GM23338 (cell line): Measurements from ENCODE around the gene PRRX1. TPM values are rescaled to one million over a fixed set of nuclear protein-coding genes. Genes with fewer than 3 reads are reported as not detected.

Experiments
- ATAC-seq: fragments of 200-7000 bp; cut with Tn5 transposase; 3 replicates; pipeline ENCODE4 v1.9.1; 2020
- DNase-seq: peaks from one replicate; pipeline ENCODE4 v3.0.0-alpha.2; 2015; ENCODE audit warnings: low spot score
- H2AFZ ChIP-seq: fragments of 200-600 bp; sonication (generic); 2 replicates; pipeline ENCODE4 v1.8.0; 2016; ENCODE audit warnings: antibody characterized with exemption, mild to moderate bottlenecking, moderate library complexity
- H3F3A ChIP-seq: fragments of 200-600 bp; sonication (generic); replicated peaks from 2 replicates; pipeline ENCODE4 v1.8.0; 2017; ENCODE audit warnings: antibody characterized with exemption, mixed run types, low read depth
- H3K27ac ChIP-seq: fragments of 200-600 bp; sonication (generic); 2 replicates; pipeline ENCODE4 v1.6.1; 2016; ENCODE audit warnings: low read depth
- H3K27me3 ChIP-seq: fragments of 200-600 bp; sonication (generic); 2 replicates; pipeline ENCODE4 v1.8.0; 2016; ENCODE audit warnings: mild to moderate bottlenecking, mixed run types, moderate library complexity; ENCODE audit not compliant: insufficient read depth
- H3K36me3 ChIP-seq: fragments of 200-600 bp; sonication (generic); 2 replicates; pipeline ENCODE4 v1.8.0; 2016; ENCODE audit warnings: mild to moderate bottlenecking; ENCODE audit not compliant: insufficient read depth
- H3K4me1 ChIP-seq: fragments of 200-600 bp; sonication (generic); 2 replicates; pipeline ENCODE4 v1.8.0; 2016; ENCODE audit warnings: mild to moderate bottlenecking, moderate library complexity; ENCODE audit not compliant: insufficient read depth
- H3K4me2 ChIP-seq: fragments of 200-600 bp; sonication (generic); 2 replicates; pipeline ENCODE4 v1.7.1; 2017; ENCODE audit warnings: mixed run types
- H3K4me3 ChIP-seq: fragments of 200-600 bp; sonication (generic); 2 replicates; pipeline ENCODE4 v1.6.1; 2016; ENCODE audit warnings: mixed run types
- H3K79me2 ChIP-seq: fragments of 200-600 bp; sonication (generic); replicated peaks from 2 replicates; pipeline ENCODE4 v1.8.0; 2017; ENCODE audit warnings: mild to moderate bottlenecking; ENCODE audit not compliant: insufficient read depth
- H3K9me2 ChIP-seq: fragments of 200-600 bp; sonication (generic); 2 replicates; pipeline ENCODE4 v1.8.0; 2017; ENCODE audit not compliant: insufficient read depth
- H4K20me1 ChIP-seq: fragments of 200-600 bp; sonication (generic); replicated peaks from 2 replicates; pipeline ENCODE4 v1.8.0; 2017; ENCODE audit warnings: mild to moderate bottlenecking; ENCODE audit not compliant: insufficient read depth
- H3K27ac Mint-ChIP-seq: 2 replicates; pipeline ENCODE4 v1.8.0; 2020; ENCODE audit warnings: inconsistent platforms, mild to moderate bottlenecking, moderate library complexity, mixed read lengths
- H3K27me3 Mint-ChIP-seq: 3 replicates; pipeline ENCODE4 v1.8.0; 2022; ENCODE audit warnings: low read depth, mild to moderate bottlenecking, moderate library complexity, mixed read lengths, inconsistent platforms; ENCODE audit not compliant: insufficient read depth, poor library complexity
- H3K36me3 Mint-ChIP-seq: 3 replicates; pipeline ENCODE4 v1.8.0; 2021; ENCODE audit warnings: low read depth, mild to moderate bottlenecking, inconsistent platforms, moderate library complexity, mixed read lengths
- H3K4me1 Mint-ChIP-seq: 3 replicates; pipeline ENCODE4 v1.8.0; 2020; ENCODE audit warnings: mild to moderate bottlenecking, inconsistent platforms, mixed read lengths
- H3K4me3 Mint-ChIP-seq: 3 replicates; pipeline ENCODE4 v1.8.0; 2021; ENCODE audit warnings: moderate library complexity, mild to moderate bottlenecking, inconsistent platforms, mixed read lengths
- H3K9me3 Mint-ChIP-seq: 3 replicates; pipeline ENCODE4 v1.8.0; 2020; ENCODE audit warnings: moderate library complexity, mild to moderate bottlenecking, inconsistent platforms, mixed read lengths
- CREB1 ChIP-seq: fragments of 250-450 bp; sonication (Bioruptor Pico); IDR thresholded peaks from 2 replicates; pipeline ENCODE4 v1.5.0; 2020; ENCODE audit warnings: low read depth, mild to moderate bottlenecking, moderate library complexity
- CTCF ChIP-seq, 2 experiments: fragments of 200-600 bp in 1 of 2; sonication (generic) in 1 of 2; conservative IDR thresholded peaks; 2 replicates each; pipeline versions ENCODE4 v1.5.1 to v1.6.1; 2016 to 2017; ENCODE audit warnings: antibody characterized with exemption in 2 of 2, low read depth in 2 of 2, mild to moderate bottlenecking in 2 of 2, moderate library complexity in 1 of 2
- EZH2phosphoT487 ChIP-seq: fragments of 200-600 bp; sonication (generic); IDR thresholded peaks from one replicate; pipeline ENCODE4 v1.8.1; 2018; ENCODE audit warnings: antibody characterized with exemption; ENCODE audit not compliant: unreplicated experiment
- JUNB ChIP-seq: IDR thresholded peaks from one replicate; pipeline ENCODE4 v1.6.1; 2016; ENCODE audit warnings: antibody characterized with exemption; ENCODE audit not compliant: unreplicated experiment
- NANOG ChIP-seq: IDR thresholded peaks from 2 replicates; pipeline ENCODE4 v1.6.1; 2016; ENCODE audit warnings: antibody characterized with exemption, borderline replicate concordance
- STAT1 ChIP-seq: IDR thresholded peaks from one replicate; pipeline ENCODE4 v1.6.1; 2016; ENCODE audit warnings: antibody characterized with exemption; ENCODE audit not compliant: unreplicated experiment
- ZNF114 ChIP-seq: fragments of 250-450 bp; sonication (Bioruptor Pico); IDR thresholded peaks from 2 replicates; pipeline ENCODE4 v1.5.0; 2020; ENCODE audit warnings: mild to moderate bottlenecking, moderate library complexity
- ZNF331 ChIP-seq: fragments of 250-450 bp; sonication (Bioruptor Pico); IDR thresholded peaks from 2 replicates; pipeline ENCODE4 v1.5.0; 2020; ENCODE audit warnings: low read depth, mild to moderate bottlenecking, moderate library complexity
- polyA plus RNA-seq: library from polyadenylated mRNA; unstranded; fragments of >200 nt; fragmentation: Nextera tagmentation; extraction: Ambion mirVana; gene quantifications from 2 replicates; pipeline ENCODE4 v1.2.1, GENCODE V29; 2016
- total RNA-seq: library from RNA; depleted of rRNA; stranded (reverse); fragments of >200 nt; shearing (Covaris generic); gene quantifications from 2 replicates; pipeline ENCODE4 v1.2.3, GENCODE V29; 2014
- TF ChIP-seq, protein P1 (sequence below): IDR thresholded peaks from 2 replicates; pipeline ENCODE4 v1.6.1; 2016; ENCODE audit warnings: antibody characterized with exemption
- TF ChIP-seq, protein P2 (sequence below): IDR thresholded peaks from one replicate; pipeline ENCODE4 v1.6.1; 2018; ENCODE audit warnings: antibody characterized with exemption; ENCODE audit not compliant: unreplicated experiment
- TF ChIP-seq, protein P3 (sequence below): fragments of 250-450 bp; sonication (Bioruptor Pico); IDR thresholded peaks from 2 replicates; pipeline ENCODE4 v1.5.0; 2020; ENCODE audit warnings: mild to moderate bottlenecking, moderate library complexity

The PRRX1 gene
- total and polyA plus RNA-seq, 2 experiments from 2014 or later = 0.58 TPM; not detected in 1

DNA sequence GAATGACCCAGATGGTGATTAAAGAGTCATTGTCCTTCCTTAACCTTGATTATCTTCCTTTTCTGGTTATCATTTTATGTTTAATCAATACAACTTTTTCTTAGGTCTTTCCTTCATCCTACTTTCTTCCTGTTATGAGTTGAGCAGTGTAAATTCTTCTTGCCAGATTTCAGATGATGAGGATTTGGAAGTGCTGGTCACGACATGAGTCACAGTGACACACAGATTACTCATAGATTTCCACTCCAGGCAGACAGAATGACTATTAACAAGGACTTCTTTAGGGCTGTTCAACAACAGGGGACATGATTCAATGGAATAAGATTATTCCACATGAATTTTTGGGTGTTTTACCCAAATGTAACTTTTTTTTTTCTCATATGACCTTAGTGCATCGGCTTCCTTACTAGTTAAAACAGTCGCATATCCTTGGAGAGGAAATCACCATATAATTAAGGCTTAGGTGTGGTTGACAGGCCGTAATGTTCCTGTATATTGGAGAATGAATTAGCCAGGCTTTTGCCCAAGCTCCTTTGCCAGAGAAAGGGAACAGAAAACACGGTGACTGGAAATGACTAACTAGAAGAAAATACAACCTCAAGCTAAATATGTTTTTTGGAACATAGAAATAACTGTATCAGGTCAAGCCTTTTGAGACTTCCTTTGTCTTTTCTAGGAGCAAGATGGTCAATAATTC is 44.2 kb downstream of the PRRX1 start:
- no peak overlapping the region for H2AFZ ChIP-seq
- no peak overlapping the region for H3K27ac ChIP-seq
- H3K79me2 ChIP-seq = no peaks in the 10 kb centered on the region
- Mint-ChIP-seq H3K9me3 (no peaks in the 10 kb centered on the region), H3K27ac (no peak overlapping the region), H3K4me1 (no peaks in the 10 kb centered on the region), H3K4me3 (no peak overlapping the region), H3K36me3 (no peaks in the 10 kb centered on the region), H3K27me3 (no peaks in the 10 kb centered on the region)
- H3F3A ChIP-seq = no peaks in the 10 kb centered on the region
- H3K4me3 ChIP-seq = no peak overlapping the region
- H3K4me2 ChIP-seq = no peak overlapping the region
- H4K20me1 ChIP-seq = no peaks in the 10 kb centered on the region
- no peak for DNase-seq
- 0 out of 2 replicates have a peak, but pooled peaks cover 4% of the 10 kb centered on the region for H3K9me2 ChIP-seq
- H3K4me1 ChIP-seq = no peaks in the 10 kb centered on the region
- TF ChIP-seq EZH2phosphoT487 (no peak), STAT1 (no peak), NANOG (no peak), CTCF (conservative IDR thresholded peaks at IDR 0.05; ENCODE audit: low read depth in 2 of 2) (no peak), ZNF114 (CRISPR knock-in tag) (no peak), CREB1 (no peak), JUNB (no peak), ZNF331 (CRISPR knock-in tag) (no peak)
- TF ChIP-seq, protein P1, sequence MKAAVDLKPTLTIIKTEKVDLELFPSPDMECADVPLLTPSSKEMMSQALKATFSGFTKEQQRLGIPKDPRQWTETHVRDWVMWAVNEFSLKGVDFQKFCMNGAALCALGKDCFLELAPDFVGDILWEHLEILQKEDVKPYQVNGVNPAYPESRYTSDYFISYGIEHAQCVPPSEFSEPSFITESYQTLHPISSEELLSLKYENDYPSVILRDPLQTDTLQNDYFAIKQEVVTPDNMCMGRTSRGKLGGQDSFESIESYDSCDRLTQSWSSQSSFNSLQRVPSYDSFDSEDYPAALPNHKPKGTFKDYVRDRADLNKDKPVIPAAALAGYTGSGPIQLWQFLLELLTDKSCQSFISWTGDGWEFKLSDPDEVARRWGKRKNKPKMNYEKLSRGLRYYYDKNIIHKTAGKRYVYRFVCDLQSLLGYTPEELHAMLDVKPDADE = no peak
- TF ChIP-seq, protein P2, sequence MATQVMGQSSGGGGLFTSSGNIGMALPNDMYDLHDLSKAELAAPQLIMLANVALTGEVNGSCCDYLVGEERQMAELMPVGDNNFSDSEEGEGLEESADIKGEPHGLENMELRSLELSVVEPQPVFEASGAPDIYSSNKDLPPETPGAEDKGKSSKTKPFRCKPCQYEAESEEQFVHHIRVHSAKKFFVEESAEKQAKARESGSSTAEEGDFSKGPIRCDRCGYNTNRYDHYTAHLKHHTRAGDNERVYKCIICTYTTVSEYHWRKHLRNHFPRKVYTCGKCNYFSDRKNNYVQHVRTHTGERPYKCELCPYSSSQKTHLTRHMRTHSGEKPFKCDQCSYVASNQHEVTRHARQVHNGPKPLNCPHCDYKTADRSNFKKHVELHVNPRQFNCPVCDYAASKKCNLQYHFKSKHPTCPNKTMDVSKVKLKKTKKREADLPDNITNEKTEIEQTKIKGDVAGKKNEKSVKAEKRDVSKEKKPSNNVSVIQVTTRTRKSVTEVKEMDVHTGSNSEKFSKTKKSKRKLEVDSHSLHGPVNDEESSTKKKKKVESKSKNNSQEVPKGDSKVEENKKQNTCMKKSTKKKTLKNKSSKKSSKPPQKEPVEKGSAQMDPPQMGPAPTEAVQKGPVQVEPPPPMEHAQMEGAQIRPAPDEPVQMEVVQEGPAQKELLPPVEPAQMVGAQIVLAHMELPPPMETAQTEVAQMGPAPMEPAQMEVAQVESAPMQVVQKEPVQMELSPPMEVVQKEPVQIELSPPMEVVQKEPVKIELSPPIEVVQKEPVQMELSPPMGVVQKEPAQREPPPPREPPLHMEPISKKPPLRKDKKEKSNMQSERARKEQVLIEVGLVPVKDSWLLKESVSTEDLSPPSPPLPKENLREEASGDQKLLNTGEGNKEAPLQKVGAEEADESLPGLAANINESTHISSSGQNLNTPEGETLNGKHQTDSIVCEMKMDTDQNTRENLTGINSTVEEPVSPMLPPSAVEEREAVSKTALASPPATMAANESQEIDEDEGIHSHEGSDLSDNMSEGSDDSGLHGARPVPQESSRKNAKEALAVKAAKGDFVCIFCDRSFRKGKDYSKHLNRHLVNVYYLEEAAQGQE = no peak
- TF ChIP-seq, protein P3, sequence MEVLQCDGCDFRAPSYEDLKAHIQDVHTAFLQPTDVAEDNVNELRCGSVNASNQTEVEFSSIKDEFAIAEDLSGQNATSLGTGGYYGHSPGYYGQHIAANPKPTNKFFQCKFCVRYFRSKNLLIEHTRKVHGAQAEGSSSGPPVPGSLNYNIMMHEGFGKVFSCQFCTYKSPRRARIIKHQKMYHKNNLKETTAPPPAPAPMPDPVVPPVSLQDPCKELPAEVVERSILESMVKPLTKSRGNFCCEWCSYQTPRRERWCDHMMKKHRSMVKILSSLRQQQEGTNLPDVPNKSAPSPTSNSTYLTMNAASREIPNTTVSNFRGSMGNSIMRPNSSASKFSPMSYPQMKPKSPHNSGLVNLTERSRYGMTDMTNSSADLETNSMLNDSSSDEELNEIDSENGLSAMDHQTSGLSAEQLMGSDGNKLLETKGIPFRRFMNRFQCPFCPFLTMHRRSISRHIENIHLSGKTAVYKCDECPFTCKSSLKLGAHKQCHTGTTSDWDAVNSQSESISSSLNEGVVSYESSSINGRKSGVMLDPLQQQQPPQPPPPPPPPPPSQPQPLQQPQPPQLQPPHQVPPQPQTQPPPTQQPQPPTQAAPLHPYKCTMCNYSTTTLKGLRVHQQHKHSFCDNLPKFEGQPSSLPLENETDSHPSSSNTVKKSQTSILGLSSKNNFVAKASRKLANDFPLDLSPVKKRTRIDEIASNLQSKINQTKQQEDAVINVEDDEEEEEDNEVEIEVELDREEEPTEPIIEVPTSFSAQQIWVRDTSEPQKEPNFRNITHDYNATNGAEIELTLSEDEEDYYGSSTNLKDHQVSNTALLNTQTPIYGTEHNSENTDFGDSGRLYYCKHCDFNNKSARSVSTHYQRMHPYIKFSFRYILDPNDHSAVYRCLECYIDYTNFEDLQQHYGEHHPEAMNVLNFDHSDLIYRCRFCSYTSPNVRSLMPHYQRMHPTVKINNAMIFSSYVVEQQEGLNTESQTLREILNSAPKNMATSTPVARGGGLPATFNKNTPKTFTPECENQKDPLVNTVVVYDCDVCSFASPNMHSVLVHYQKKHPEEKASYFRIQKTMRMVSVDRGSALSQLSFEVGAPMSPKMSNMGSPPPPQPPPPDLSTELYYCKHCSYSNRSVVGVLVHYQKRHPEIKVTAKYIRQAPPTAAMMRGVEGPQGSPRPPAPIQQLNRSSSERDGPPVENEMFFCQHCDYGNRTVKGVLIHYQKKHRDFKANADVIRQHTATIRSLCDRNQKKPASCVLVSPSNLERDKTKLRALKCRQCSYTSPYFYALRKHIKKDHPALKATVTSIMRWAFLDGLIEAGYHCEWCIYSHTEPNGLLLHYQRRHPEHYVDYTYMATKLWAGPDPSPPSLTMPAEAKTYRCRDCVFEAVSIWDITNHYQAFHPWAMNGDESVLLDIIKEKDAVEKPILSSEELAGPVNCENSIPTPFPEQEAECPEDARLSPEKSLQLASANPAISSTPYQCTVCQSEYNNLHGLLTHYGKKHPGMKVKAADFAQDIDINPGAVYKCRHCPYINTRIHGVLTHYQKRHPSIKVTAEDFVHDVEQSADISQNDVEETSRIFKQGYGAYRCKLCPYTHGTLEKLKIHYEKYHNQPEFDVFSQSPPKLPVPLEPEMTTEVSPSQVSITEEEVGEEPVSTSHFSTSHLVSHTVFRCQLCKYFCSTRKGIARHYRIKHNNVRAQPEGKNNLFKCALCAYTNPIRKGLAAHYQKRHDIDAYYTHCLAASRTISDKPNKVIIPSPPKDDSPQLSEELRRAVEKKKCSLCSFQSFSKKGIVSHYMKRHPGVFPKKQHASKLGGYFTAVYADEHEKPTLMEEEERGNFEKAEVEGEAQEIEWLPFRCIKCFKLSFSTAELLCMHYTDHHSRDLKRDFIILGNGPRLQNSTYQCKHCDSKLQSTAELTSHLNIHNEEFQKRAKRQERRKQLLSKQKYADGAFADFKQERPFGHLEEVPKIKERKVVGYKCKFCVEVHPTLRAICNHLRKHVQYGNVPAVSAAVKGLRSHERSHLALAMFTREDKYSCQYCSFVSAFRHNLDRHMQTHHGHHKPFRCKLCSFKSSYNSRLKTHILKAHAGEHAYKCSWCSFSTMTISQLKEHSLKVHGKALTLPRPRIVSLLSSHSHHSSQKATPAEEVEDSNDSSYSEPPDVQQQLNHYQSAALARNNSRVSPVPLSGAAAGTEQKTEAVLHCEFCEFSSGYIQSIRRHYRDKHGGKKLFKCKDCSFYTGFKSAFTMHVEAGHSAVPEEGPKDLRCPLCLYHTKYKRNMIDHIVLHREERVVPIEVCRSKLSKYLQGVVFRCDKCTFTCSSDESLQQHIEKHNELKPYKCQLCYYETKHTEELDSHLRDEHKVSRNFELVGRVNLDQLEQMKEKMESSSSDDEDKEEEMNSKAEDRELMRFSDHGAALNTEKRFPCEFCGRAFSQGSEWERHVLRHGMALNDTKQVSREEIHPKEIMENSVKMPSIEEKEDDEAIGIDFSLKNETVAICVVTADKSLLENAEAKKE (CRISPR knock-in tag) = no peak
- no peaks in the 10 kb centered on the region for H3K27me3 ChIP-seq
- no peak for ATAC-seq
- H3K36me3 ChIP-seq = no peaks in the 10 kb centered on the region
